ENCODE measurements around the gene KLHL14.
"Not testable (repeated sequence)": the region's sequence is repeated elsewhere in the genome, so short reads cannot be mapped to it uniquely, and the experiment has no call there.

The KLHL14 gene

GRCh38 chr18:32711862-32712261 lies 61.0 kb downstream of the KLHL14 start:
- no peak for DNase-seq

- no peak for DNase-seq
Observed at GRCh38 chr18:32707586-32707985, 65.2 kb downstream of the KLHL14 start.

- no peak for DNase-seq
Observed at GRCh38 chr18:32707147-32707546, 65.7 kb downstream of the KLHL14 start.

GRCh38 chr18:32701313-32701712 lies 71.5 kb downstream of the KLHL14 start:
- DNase-seq: no peak

DNA sequence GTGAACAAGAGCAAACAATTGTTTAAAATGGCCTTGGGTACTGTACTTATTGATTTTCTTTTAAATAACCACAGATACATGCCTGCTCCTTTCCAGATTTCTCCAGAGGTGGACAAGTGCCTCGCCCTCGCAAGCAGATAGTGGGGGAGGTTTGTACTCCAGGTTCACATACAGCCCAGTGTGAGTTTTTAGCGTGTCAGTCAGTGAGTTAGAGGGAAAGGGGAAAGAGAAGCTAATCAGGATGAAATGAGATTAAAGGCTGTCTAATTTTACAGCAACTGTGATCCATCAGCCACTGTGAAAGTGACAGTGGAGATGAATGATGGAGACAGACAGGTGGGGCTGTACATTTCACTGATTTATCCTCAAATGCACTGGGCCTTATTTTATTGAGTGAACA lies 74.7 kb downstream of the KLHL14 start:
- DNase-seq: no peak

- DNase-seq: no peak
Observed at GRCh38 chr18:32696376-32696775, 76.4 kb downstream of the KLHL14 start.

DNA sequence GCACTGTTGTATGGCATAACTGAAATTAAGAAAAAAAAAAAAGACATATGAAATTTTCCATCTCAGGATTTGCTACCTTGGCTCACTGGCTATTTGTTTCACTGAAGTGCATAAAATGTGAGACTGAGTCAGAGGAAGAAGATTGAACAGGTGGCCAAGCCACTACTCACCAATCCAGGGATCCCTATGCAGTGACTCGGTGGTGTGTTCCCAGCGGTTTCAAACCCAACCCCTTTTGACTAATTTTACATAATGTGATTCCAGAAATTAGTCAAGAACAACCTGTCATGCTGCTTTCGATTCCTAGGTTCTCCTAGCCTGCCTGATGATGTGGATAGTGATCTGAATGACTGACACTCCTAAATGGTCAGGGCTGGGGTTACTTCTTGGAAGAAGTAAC lies 77.3 kb downstream of the KLHL14 start:
- DNase-seq: no peak

DNA sequence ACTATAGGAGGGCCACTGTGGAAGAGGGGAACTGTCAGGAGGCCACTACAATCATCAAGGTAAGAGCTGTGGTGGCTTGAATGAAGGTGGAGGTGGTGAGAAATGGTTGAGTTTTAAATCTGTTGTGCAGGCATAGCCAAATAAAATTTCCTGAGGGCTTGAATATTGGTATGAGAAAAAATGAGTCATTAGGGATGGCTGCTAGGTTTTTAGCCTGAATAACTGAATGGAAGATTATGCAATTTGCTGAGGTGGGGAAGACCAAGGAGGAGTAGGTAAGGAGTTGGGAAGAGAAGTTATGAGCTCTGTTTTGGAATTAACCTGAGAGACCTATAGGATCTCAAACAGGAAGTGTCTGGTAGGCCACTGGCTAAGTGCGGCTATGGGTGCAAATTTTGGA lies 84.0 kb downstream of the KLHL14 start:
- no peak for DNase-seq

DNA sequence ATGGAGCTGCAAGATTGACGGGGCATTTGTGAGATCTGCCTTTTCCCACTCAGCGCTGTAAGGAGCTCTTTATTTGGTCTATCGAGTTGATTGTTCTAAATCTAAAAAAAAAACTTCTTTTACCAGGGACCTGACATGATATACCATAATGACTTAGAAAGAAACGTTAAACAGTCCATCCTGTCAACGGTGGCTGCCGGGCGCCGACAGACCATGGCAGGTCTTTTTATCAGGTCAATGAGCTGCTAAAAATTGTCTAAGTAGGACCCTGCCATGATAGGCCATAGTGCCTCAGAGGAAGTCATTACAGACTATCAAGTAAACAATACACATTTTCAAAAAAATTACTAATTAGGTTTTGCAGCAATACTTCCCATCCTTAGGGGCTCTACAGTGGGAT lies 87.9 kb downstream of the KLHL14 start:
- no peak for DNase-seq

DNA sequence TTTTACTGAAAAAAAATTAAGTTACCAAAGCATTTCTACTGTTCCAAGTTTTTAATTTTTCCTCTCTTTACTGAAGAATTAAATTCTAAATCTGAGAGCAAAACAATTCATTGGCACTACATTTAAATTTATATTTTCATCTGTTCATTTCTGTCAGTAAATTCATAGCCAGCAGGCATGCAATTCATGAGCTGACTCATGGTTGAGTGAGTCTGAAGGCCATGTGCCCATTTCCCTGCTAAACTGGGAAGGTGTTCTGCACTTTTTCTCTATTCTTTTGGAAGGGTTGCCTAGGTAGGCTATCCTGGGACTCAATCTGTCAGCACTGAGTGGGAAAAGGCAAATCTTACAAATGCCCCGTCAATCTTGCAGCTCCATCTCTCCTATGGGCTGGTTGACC lies 88.7 kb downstream of the KLHL14 start:
- DNase-seq: no peak

GRCh38 chr18:32683044-32683443 lies 89.8 kb downstream of the KLHL14 start:
- DNase-seq: no peak

GRCh38 chr18:32677578-32677977 lies 95.2 kb downstream of the KLHL14 start:
- no peak for DNase-seq

- DNase-seq: no peak
Observed at GRCh38 chr18:32674491-32674890, 98.3 kb downstream of the KLHL14 start.

DNA sequence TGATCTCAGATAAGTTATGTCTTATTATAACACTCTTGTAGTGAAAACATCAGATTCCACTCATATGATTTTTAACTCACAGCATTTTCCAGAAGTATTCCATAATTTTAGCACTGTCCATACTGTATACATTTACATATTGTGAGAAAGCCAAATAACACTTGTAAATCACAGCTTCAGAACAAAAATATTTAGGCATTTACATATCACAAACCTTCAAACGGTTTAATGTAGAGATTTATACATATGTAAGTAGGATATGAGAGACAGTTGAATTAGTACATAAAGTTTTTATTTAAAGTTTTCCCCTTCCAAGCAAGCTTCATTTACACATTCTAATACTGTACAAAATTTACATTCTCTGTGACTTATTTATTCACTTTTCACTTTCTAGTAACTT lies 100.4 kb downstream of the KLHL14 start:
- no peak for DNase-seq

DNA sequence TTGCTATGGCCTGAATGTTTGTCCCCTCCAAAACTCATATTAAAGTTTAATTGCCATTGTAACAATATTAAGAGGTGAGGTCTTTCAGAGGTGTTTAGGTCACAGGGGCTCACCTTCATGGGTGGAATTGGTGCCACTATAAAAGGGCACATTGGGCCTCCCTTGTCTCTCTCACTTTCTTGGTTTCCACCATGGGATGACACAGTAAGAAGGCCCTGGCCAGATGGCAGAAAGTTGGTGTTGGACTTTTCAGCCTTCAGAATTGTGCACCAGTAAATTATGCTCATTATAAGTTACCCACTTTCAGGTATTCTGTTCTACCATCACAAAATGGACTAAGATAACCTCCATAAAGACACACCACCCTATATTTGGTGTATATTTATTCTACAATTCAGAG lies 102.1 kb downstream of the KLHL14 start:
- no peak for DNase-seq

GRCh38 chr18:32669549-32670165 lies 103.2 kb downstream of the KLHL14 start:
- no peak for DNase-seq

- no peak for DNase-seq
Observed at GRCh38 chr18:32668956-32669355, 103.9 kb downstream of the KLHL14 start.

DNA sequence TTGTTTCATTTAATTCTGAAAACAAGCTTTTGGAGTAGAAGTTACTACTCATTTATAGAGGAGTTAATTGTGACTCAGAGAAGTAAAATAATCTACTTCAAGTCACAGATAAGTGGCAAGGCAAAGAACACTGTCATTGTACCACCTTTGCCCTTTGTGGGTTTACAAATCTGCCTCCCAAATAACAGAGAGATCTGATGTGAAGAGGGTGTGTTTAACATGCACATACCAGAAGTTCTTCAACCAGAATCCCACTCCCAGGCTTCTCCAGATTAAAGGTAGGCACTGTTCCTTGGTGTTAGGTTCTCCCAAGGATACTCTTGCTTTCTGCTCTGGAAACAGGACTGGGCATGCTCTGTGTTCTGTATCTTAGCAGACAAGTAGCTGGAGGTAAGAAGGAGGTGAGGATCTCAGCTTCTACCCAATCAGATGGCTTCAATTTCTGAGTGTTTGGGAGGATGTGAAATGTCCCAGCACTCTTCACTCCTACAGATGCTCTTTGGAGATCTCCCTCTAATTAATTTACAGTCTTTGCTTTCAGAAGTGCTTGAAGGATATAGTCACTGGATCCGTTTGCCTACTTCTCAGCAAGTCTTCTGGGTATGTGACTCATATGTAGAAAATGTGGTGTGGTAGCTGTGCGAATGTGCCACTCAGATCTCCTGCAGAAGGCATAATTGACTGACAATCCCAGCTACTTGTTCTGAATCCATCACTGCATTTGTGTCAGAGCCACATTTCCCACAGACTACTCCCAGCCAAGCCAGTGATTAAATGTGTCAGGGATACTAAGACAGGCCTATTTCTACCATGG lies 111.1 kb downstream of the KLHL14 start:
- DNase-seq: no peak

- DNase-seq: not testable (repeated sequence)
Observed at GRCh38 chr18:32654507-32654906, 118.3 kb downstream of the KLHL14 start.

- not testable (repeated sequence) for DNase-seq
Observed at GRCh38 chr18:32637659-32638058, 135.2 kb downstream of the KLHL14 start.

- no peak for DNase-seq
Observed at GRCh38 chr18:32637226-32637625, 135.6 kb downstream of the KLHL14 start.

GRCh38 chr18:32634876-32635431 lies 137.9 kb downstream of the KLHL14 start:
- DNase-seq: no peak

GRCh38 chr18:32629981-32630700 lies 142.7 kb downstream of the KLHL14 start:
- no peak for DNase-seq

DNA sequence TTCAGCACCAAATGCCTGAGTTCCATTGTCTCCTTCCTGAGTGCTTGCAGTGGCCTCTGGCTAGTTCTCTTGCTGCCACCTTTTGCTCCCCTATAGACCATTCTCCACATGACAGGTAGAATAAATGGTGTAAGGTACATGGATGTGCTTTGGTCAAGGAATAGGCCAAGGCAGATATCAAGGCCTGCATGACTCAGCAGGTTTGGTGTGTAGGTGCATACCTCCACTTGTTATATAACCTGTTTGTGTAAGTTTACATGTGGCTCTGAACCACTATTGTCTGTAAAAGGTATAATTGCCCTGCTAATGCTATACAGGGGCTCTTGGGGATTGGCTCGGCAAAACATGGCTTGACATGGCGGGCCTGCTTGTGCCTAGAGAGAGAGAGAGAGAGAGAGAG lies 143.5 kb downstream of the KLHL14 start:
- DNase-seq: no peak
